ENCODE measurements around the gene RAB11FIP4. TPM values are rescaled to one million over a fixed set of nuclear protein-coding genes. Genes with fewer than 3 reads are reported as not detected.

The RAB11FIP4 gene
- total and polyA plus RNA-seq, 10 of the 15 experiments (the other 5 are each of a cell fraction or from before 2014, with no cell fraction given): 1.4 to 27.0 (median 17.6) TPM

GRCh38 chr17:31580316-31580705 lies 188.8 kb downstream of the RAB11FIP4 start (continued):
- TF ChIP-seq POLR2AphosphoS2 (IDR thresholded peaks at IDR 0.05; ENCODE audit: low read depth, low read length) (no peak), TCF3 (IDR thresholded peaks at IDR 0.05; ENCODE audit: borderline replicate concordance, insufficient read depth, low read depth, low read length) (no peak), KLF5 (IDR thresholded peaks at IDR 0.05; ENCODE audit: partially characterized antibody) (no peak), EZH2 (IDR thresholded peaks at IDR 0.05; ENCODE audit: borderline replicate concordance, control insufficient read depth, low read depth, low read length) (no peak), BACH1 (IDR thresholded peaks at IDR 0.05; ENCODE audit: borderline replicate concordance) (no peak)

GRCh38 chr17:31580706-31581490 lies 189.4 kb downstream of the RAB11FIP4 start:
- RAD21 ChIA-PET (ENCODE audit: unreplicated experiment): no interaction called here
- intact Hi-C loops (cut with micrococcal nuclease; ENCODE audit: unreplicated experiment): no loop called here
- Histone ChIP-seq H3K9ac (ENCODE audit: control insufficient read depth, insufficient read depth, low read length) (no peak overlapping the region), H4K20me1 (ENCODE audit: control insufficient read depth, insufficient read depth) (no peaks in the 10 kb centered on the region), H3K4me2 (ENCODE audit: control insufficient read depth, insufficient read depth) (no peak overlapping the region), H3K4me1 (ENCODE audit: control insufficient read depth, insufficient read depth, low read length) (peaks cover 7% of the 10 kb centered on the region), H3K36me3 (ENCODE audit: control insufficient read depth in 2 of 2, insufficient read depth in 2 of 2, low read length in 1 of 2) (no peaks in the 10 kb centered on the region), H2AFZ (ENCODE audit: control insufficient read depth, low read depth, low read length) (no peak overlapping the region), H3K27ac (ENCODE audit: control insufficient read depth, insufficient read depth) (no peak overlapping the region), H3K9me3 (replicated peaks; ENCODE audit: control insufficient read depth, insufficient read depth, low read length) (no peaks in the 10 kb centered on the region), H3K4me3 (no peak overlapping the region), H3K79me2 (ENCODE audit: control insufficient read depth, insufficient read depth, low read length) (no peaks in the 10 kb centered on the region), H3K27me3 (replicated peaks in 1 of 2; ENCODE audit: control insufficient read depth in 2 of 2, insufficient read depth in 2 of 2, low read length in 1 of 2) (no peaks in the 10 kb centered on the region; a peak in 1 of 4 replicates)
- CTCF ChIA-PET: interaction anchor here (1.1 to 1.8 kb wide), 3 partner anchors 9 to 262 kb away, joined by 3 to 4 read pairs (median 3); no protein-coding TSS in a partner anchor
- BruUV-seq (replicated peaks): no TSS peak
- FAIRE-seq (no peak), DNase-seq (ENCODE audit: low read depth, low spot score) (no peak), ATAC-seq (peak; percentile 76)
- no peak for TF ChIP-seq PAX5 (IDR thresholded peaks at IDR 0.05; ENCODE audit: borderline replicate concordance, low read depth, low read length)
- TF ChIP-seq DPF2 (IDR thresholded peaks at IDR 0.05): peak; percentile 37; the same call in 1 of the 2 replicates
- peak; percentile 39; the same call in 1 of the 2 replicates for TF ChIP-seq IKZF1 (conservative IDR thresholded peaks at IDR 0.05)
- in situ Hi-C loops (cut with MboI): no loop called here
- WGBS (ENCODE audit: insufficient coverage, insufficient replicate concordance, low lambda C conversion rate, missing lambda C conversion rate): 45% methylated on average over 16 of the region's 16 CpGs
- POLR2A ChIA-PET: interaction anchor here (0.6 to 1.2 kb wide), 4 partner anchors 46 to 781 kb away, joined by 4 to 7 read pairs (median 4); no protein-coding TSS in a partner anchor
- SMC1A ChIA-PET (ENCODE audit: uncharacterized antibody, unreplicated experiment): interaction anchor here (0.5 to 1.2 kb wide), 4 partner anchors 11 to 28 kb away, joined by 3 to 4 read pairs (median 3); no protein-coding TSS in a partner anchor
